Gastrocnemius medialis (tissue), 4 donors: ENCODE data around the gene BRICD5.

Experiments used
- CTCF ChIP-seq, 5 experiments: fragments of 450-650 bp in 3 of 5; fragments of 200-600 bp in 2 of 5; sonication (generic) in 2 of 5; IDR thresholded peaks in 4 of 5; conservative IDR thresholded peaks in 1 of 5; 1 replicate in 4 of 5; 2 replicates in 1 of 5; pipeline ENCODE4 v1.5.1; 2016 to 2019; ENCODE audit warnings: antibody characterized with exemption in 5 of 5, mild to moderate bottlenecking in 3 of 5, moderate library complexity in 3 of 5
- POLR2A ChIP-seq, 2 donors: fragments of 450-650 bp; IDR thresholded peaks; one replicate each; pipeline ENCODE4 v1.6.1; 2017; ENCODE audit warnings: antibody characterized with exemption in 2 of 2, mild to moderate bottlenecking in 2 of 2, moderate library complexity in 2 of 2

- TF ChIP-seq CTCF (IDR thresholded peaks at IDR 0.05 in 4 of 5, conservative IDR thresholded peaks at IDR 0.05 in 1 of 5) (no peak), POLR2A (IDR thresholded peaks at IDR 0.05) (no peak)
Measured at GRCh38 chr16:2207872-2208271, 2.8 kb downstream of the BRICD5 start.
